ENCODE measurements around the gene BAIAP2L2. TPM values are rescaled to one million over a fixed set of nuclear protein-coding genes. Genes with fewer than 3 reads are reported as not detected.

BAIAP2L2 gene
- total RNA-seq, 1 donor from 2014 or later = 0.54 TPM

DNA sequence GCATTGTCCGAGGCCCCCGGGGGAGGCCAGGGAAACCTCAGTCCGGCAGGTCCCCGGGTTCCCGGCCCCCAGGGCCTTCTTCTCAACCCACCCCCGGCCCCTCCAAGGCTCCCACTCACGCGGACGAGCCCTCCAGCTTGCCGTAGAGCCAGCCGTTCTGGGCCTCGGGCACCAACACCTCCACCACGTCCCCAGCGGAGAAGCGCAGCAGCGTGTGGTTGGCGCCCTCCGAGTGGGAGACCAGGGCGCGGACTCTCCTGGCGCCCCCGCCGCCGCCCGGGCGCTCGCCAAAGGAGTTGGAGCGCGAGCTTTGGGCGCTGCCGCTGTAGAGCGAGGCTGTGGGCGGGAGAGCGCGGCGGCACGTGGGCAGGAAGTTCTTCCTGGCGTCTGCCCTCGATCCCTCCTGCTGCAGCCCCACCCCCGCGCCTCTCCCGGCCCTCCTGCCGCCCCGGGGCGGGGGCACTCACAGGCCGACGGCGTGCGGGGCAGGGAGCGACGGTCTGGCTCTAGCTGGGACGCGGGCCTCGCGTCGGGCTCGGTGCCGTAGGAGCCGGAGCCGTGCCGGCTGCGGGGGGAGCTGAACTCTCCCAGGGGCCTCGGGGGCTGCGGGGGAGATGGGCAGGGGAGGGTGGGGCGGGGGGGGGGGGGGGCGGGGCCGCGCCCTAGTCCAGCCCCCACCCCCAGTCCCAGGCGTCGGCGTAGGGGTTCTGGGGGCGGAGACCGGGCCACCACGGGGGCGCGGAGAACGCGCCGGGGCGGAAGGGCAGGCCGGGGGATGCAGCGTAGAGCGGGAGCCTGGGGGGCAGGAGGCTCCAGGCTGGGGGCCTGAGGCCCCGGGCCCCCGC, 21.6 kb downstream of the BAIAP2L2 start:
- Mint-ChIP-seq H3K4me1 (ENCODE audit: low read depth, unreplicated experiment) (no peaks in the 10 kb centered on the region), H3K4me3 (ENCODE audit: unreplicated experiment) (no peak overlapping the region), H3K27me3 (ENCODE audit: low read depth, unreplicated experiment) (peaks cover 7% of the 10 kb centered on the region), H3K9me3 (ENCODE audit: unreplicated experiment) (no peaks in the 10 kb centered on the region), H3K27ac (ENCODE audit: unreplicated experiment) (no peak overlapping the region), H3K36me3 (ENCODE audit: low read depth, unreplicated experiment) (peaks cover 6% of the 10 kb centered on the region)
- H3K36me3 ChIP-seq (ENCODE audit: insufficient read depth, low read length) = no peaks in the 10 kb centered on the region
- DNase-seq (ENCODE audit: low read depth) = no peak
- H3K9ac ChIP-seq (ENCODE audit: low read length) = no peak overlapping the region
- H2AFZ ChIP-seq (ENCODE audit: low read depth, low read length) = peak overlapping the region; percentile 47
- no peak overlapping the region for H3K4me3 ChIP-seq (ENCODE audit: insufficient read depth, low read depth, low read length)
- H3K9me3 ChIP-seq (ENCODE audit: insufficient read depth, low read depth, low read length) = no peaks in the 10 kb centered on the region
- no peaks in the 10 kb centered on the region for H3K4me1 ChIP-seq (ENCODE audit: insufficient read depth, low read length)
- no peaks in the 10 kb centered on the region for H3K79me2 ChIP-seq (ENCODE audit: insufficient read depth, low read length)
- TF ChIP-seq, protein P1, sequence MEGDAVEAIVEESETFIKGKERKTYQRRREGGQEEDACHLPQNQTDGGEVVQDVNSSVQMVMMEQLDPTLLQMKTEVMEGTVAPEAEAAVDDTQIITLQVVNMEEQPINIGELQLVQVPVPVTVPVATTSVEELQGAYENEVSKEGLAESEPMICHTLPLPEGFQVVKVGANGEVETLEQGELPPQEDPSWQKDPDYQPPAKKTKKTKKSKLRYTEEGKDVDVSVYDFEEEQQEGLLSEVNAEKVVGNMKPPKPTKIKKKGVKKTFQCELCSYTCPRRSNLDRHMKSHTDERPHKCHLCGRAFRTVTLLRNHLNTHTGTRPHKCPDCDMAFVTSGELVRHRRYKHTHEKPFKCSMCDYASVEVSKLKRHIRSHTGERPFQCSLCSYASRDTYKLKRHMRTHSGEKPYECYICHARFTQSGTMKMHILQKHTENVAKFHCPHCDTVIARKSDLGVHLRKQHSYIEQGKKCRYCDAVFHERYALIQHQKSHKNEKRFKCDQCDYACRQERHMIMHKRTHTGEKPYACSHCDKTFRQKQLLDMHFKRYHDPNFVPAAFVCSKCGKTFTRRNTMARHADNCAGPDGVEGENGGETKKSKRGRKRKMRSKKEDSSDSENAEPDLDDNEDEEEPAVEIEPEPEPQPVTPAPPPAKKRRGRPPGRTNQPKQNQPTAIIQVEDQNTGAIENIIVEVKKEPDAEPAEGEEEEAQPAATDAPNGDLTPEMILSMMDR (IDR thresholded peaks at IDR 0.05; ENCODE audit: insufficient read depth, low read depth, low read length) = no peak
- no peak for TF ChIP-seq EZH2 (IDR thresholded peaks at IDR 0.05; ENCODE audit: insufficient read depth, low read length)
- FAIRE-seq = no peak
- no peaks in the 10 kb centered on the region for H3K27me3 ChIP-seq (ENCODE audit: insufficient read depth, low read length)
- peak overlapping the region; percentile 59 for H3K4me2 ChIP-seq (ENCODE audit: low read length)
- no peak overlapping the region for H3K27ac ChIP-seq (ENCODE audit: low read depth, low read length)
- no peaks in the 10 kb centered on the region for H4K20me1 ChIP-seq (ENCODE audit: insufficient read depth, low read length)

DNA sequence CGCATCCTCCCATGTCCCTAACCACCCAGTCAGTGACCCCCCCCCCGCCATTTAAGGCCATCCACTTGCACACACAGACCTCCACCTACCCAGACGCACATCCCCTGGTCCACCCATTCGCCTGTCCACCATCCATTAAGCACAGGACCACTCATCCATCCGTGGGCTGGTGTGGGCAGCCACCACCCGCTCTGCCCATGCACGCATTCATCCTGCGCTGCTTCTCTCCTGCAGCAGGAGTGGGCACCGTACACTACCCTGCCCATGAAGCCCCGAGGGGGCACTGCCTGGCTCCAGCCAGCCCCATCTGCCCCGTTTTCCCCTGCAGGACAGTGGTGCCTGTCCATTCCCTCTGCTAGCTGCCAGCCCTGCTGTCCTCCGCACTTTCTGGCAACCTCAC, 22.6 kb downstream of the BAIAP2L2 start:
- no peaks in the 10 kb centered on the region for H3K9me3 ChIP-seq (ENCODE audit: insufficient read depth, low read depth, low read length)
- Mint-ChIP-seq H3K9me3 (ENCODE audit: unreplicated experiment) (no peaks in the 10 kb centered on the region), H3K4me1 (ENCODE audit: low read depth, unreplicated experiment) (no peaks in the 10 kb centered on the region), H3K27me3 (ENCODE audit: low read depth, unreplicated experiment) (peaks cover 7% of the 10 kb centered on the region), H3K27ac (ENCODE audit: unreplicated experiment) (peak overlapping the region; percentile 58), H3K36me3 (ENCODE audit: low read depth, unreplicated experiment) (peaks cover 6% of the 10 kb centered on the region), H3K4me3 (ENCODE audit: unreplicated experiment) (no peak overlapping the region)
- no peaks in the 10 kb centered on the region for H3K36me3 ChIP-seq (ENCODE audit: insufficient read depth, low read length)
- H4K20me1 ChIP-seq (ENCODE audit: insufficient read depth, low read length) = no peaks in the 10 kb centered on the region
- no peaks in the 10 kb centered on the region for H3K79me2 ChIP-seq (ENCODE audit: insufficient read depth, low read length)
- H3K4me3 ChIP-seq (ENCODE audit: insufficient read depth, low read depth, low read length) = no peak overlapping the region
- H3K9ac ChIP-seq (ENCODE audit: low read length) = no peak overlapping the region
- TF ChIP-seq EZH2 (IDR thresholded peaks at IDR 0.05; ENCODE audit: insufficient read depth, low read length) = no peak
- TF ChIP-seq, protein P1 (IDR thresholded peaks at IDR 0.05; ENCODE audit: insufficient read depth, low read depth, low read length) = no peak
- no peaks in the 10 kb centered on the region for H3K4me1 ChIP-seq (ENCODE audit: insufficient read depth, low read length)
- H3K4me2 ChIP-seq (ENCODE audit: low read length) = no peak overlapping the region
- DNase-seq (ENCODE audit: low read depth) = no peak
- H3K27me3 ChIP-seq (ENCODE audit: insufficient read depth, low read length) = peaks cover 3% of the 10 kb centered on the region
- FAIRE-seq = no peak
- no peak overlapping the region for H3K27ac ChIP-seq (ENCODE audit: low read depth, low read length)
- H2AFZ ChIP-seq (ENCODE audit: low read depth, low read length) = no peak overlapping the region

GRCh38 chr22:38086942-38087341, 23.5 kb downstream of the BAIAP2L2 start:
- Histone ChIP-seq H3K36me3 (ENCODE audit: insufficient read depth, low read length) (no peaks in the 10 kb centered on the region), H3K9me3 (ENCODE audit: insufficient read depth, low read depth, low read length) (no peaks in the 10 kb centered on the region), H3K9ac (ENCODE audit: low read length) (no peak overlapping the region), H3K27ac (ENCODE audit: low read depth, low read length) (no peak overlapping the region), H3K4me2 (ENCODE audit: low read length) (no peak overlapping the region), H3K4me1 (ENCODE audit: insufficient read depth, low read length) (peaks cover 1% of the 10 kb centered on the region), H3K4me3 (ENCODE audit: insufficient read depth, low read depth, low read length) (no peak overlapping the region), H4K20me1 (ENCODE audit: insufficient read depth, low read length) (no peaks in the 10 kb centered on the region), H3K27me3 (ENCODE audit: insufficient read depth, low read length) (peaks cover 11% of the 10 kb centered on the region), H3K79me2 (ENCODE audit: insufficient read depth, low read length) (no peaks in the 10 kb centered on the region), H2AFZ (ENCODE audit: low read depth, low read length) (no peak overlapping the region)
- no peak overlapping the region for H3K4me3 Mint-ChIP-seq (ENCODE audit: unreplicated experiment)
- no peaks in the 10 kb centered on the region for H3K4me1 Mint-ChIP-seq (ENCODE audit: low read depth, unreplicated experiment)
- no peak for TF ChIP-seq EZH2 (IDR thresholded peaks at IDR 0.05; ENCODE audit: insufficient read depth, low read length)
- TF ChIP-seq, protein P1 (IDR thresholded peaks at IDR 0.05; ENCODE audit: insufficient read depth, low read depth, low read length) = no peak
- peaks cover 6% of the 10 kb centered on the region for H3K36me3 Mint-ChIP-seq (ENCODE audit: low read depth, unreplicated experiment)
- DNase-seq (ENCODE audit: low read depth) (no peak), FAIRE-seq (no peak)
- H3K27me3 Mint-ChIP-seq (ENCODE audit: low read depth, unreplicated experiment) = peaks cover 7% of the 10 kb centered on the region
- H3K27ac Mint-ChIP-seq (ENCODE audit: unreplicated experiment) = no peak overlapping the region
- no peaks in the 10 kb centered on the region for H3K9me3 Mint-ChIP-seq (ENCODE audit: unreplicated experiment)

All from astrocyte (in vitro differentiated cells and primary cell).